K562 (cell line): ENCODE results near the gene UNC93B1. TPM values are rescaled to one million over a fixed set of nuclear protein-coding genes. Genes with fewer than 3 reads are reported as not detected.
A peak's percentile ranks its signal among the peaks of the same experiment; 100 is the strongest.

ENCODE experiments used
- ATAC-seq: fragments of 200-7000 bp; cut with Tn5 transposase; 3 replicates; pipeline ENCODE4 v1.9.1; 2020; ENCODE audit warnings: moderate library complexity
- Bru-seq: library from RNA; stranded (reverse); fragments of 400-500 nt; gene quantifications from one replicate; lab custom pipeline; 2021; lab: Mats Ljungman, UMichigan
- BruChase-seq, 2 experiments: library from RNA; stranded (reverse); fragments of 400-500 nt; gene quantifications; one replicate each; lab custom pipeline; 2021; lab: Mats Ljungman, UMichigan
- BruUV-seq: library from RNA; stranded (reverse); fragments of 400-500 nt; replicated peaks from 2 replicates; lab custom pipeline; 2021; lab: Mats Ljungman, UMichigan
- CTCF ChIA-PET: fragments of 300-600 bp; formaldehyde crosslinking; extraction: SDS; loops from one replicate; lab custom pipeline; 2021; ENCODE audit warnings: low intra/inter-chr PET ratio; lab: Yijun Ruan, JAX
- POLR2A ChIA-PET: fragments of 300-600, 350-650 bp; sonication (Branson Sonifier 250); formaldehyde crosslinking; extraction: SDS; loops from one replicate; lab custom pipeline; 2021; ENCODE audit warnings: antibody characterized with exemption, inconsistent platforms; lab: Yijun Ruan, JAX
- DNase-seq, 4 experiments: peaks; one replicate each; pipeline versions ENCODE4 v3.0.0 to v3.0.0-alpha.2; 2011 to 2018; ENCODE audit warnings: low spot score in 3 of 4, mixed read lengths in 3 of 4; ENCODE audit errors: extremely low read depth in 1 of 4
- FAIRE-seq: peaks from 2 replicates; lab custom pipeline; 2011; peaks lifted over from hg19 to GRCh38; lab: Jason Lieb, UNC
- H2AFZ ChIP-seq: 2 replicates; pipeline ENCODE4 v1.6.0; 2011; ENCODE audit warnings: low read depth, low read length, control low read depth, inconsistent platforms
- H3K27ac ChIP-seq: fragments of 200-600 bp; 3 replicates; pipeline ENCODE4 v1.8.0; 2011; ENCODE audit warnings: low read depth, mild to moderate bottlenecking, control low read depth, inconsistent platforms, low read length, moderate library complexity, mixed read lengths; ENCODE audit errors: extremely low read depth
- H3K27me3 ChIP-seq, 2 experiments: fragments of 300-600 bp in 1 of 2; 2 replicates in 1 of 2; 3 replicates in 1 of 2; pipeline versions ENCODE4 v1.6.0 to v1.8.0; 2011; ENCODE audit warnings: inconsistent platforms in 2 of 2, low read length in 2 of 2, mild to moderate bottlenecking in 1 of 2, mixed read lengths in 1 of 2, moderate library complexity in 1 of 2; ENCODE audit not compliant: control insufficient read depth in 2 of 2, insufficient read depth in 2 of 2
- H3K36me3 ChIP-seq: fragments of 300-600 bp; 3 replicates; pipeline ENCODE4 v1.8.0; 2011; ENCODE audit warnings: mild to moderate bottlenecking, low read length, inconsistent platforms; ENCODE audit not compliant: control insufficient read depth, insufficient read depth
- H3K4me1 ChIP-seq, 2 experiments: fragments of 200-600 bp in 1 of 2; replicated peaks in 1 of 2; 2 replicates in 1 of 2; 3 replicates in 1 of 2; pipeline versions ENCODE4 v1.5.1 to v1.8.0; 2011; ENCODE audit warnings: inconsistent platforms in 2 of 2, low read length in 2 of 2, mild to moderate bottlenecking in 1 of 2, mixed read lengths in 1 of 2, moderate library complexity in 1 of 2; ENCODE audit not compliant: control insufficient read depth in 2 of 2, insufficient read depth in 2 of 2
- H3K4me2 ChIP-seq: 2 replicates; pipeline ENCODE4 v1.6.1; 2011; ENCODE audit warnings: low read length, control low read depth, inconsistent platforms, mixed read lengths; ENCODE audit not compliant: insufficient read depth
- H3K4me3 ChIP-seq: fragments of 200-600 bp; sonication (generic), shearing (Covaris generic); 2 replicates; pipeline ENCODE4 v1.5.1; 2016; ENCODE audit warnings: control low read depth, inconsistent platforms
- H3K79me2 ChIP-seq: fragments of 200-600 bp; 3 replicates; pipeline ENCODE4 v1.8.0; 2011; ENCODE audit warnings: low read length, inconsistent platforms; ENCODE audit not compliant: control insufficient read depth, insufficient read depth
- H3K9ac ChIP-seq, 2 experiments: 2 replicates each; pipeline versions ENCODE4 v1.6.0 to v1.6.1; 2011; ENCODE audit warnings: low read depth in 2 of 2, low read length in 2 of 2, control low read depth in 1 of 2, inconsistent platforms in 1 of 2, mild to moderate bottlenecking in 1 of 2, mixed read lengths in 1 of 2; ENCODE audit not compliant: insufficient read depth in 1 of 2
- H3K9me1 ChIP-seq: one replicate; pipeline ENCODE4 v1.6.0; 2011; ENCODE audit warnings: inconsistent platforms, mild to moderate bottlenecking, low read length, moderate library complexity; ENCODE audit not compliant: control insufficient read depth, insufficient read depth
- H3K9me3 ChIP-seq: replicated peaks from 2 replicates; pipeline ENCODE4 v1.5.1; 2011; ENCODE audit warnings: low read depth, low read length, inconsistent platforms; ENCODE audit not compliant: control insufficient read depth, insufficient read depth
- H4K20me1 ChIP-seq: replicated peaks from 2 replicates; pipeline ENCODE4 v1.6.1; 2011; ENCODE audit warnings: low read length, inconsistent platforms, mixed read lengths; ENCODE audit not compliant: control insufficient read depth, insufficient read depth
- ARID3B ChIP-seq: fragments of 250-450 bp; sonication (Bioruptor Pico); IDR thresholded peaks from 2 replicates; pipeline ENCODE4 v1.4.0; 2020; ENCODE audit warnings: borderline replicate concordance
- CBFB ChIP-seq: sonication (generic); formaldehyde crosslinking; IDR thresholded peaks from 2 replicates; pipeline ENCODE4 v1.4.0; 2020; ENCODE audit warnings: mild to moderate bottlenecking, missing genetic modification reagents
- DACH1 ChIP-seq: fragments of 450-650 bp; IDR thresholded peaks from 2 replicates; pipeline ENCODE4 v1.6.1; 2018; ENCODE audit not compliant: partially characterized antibody
- EP400 ChIP-seq: fragments of 450-650 bp; IDR thresholded peaks from 2 replicates; pipeline ENCODE4 v1.6.1; 2017; ENCODE audit warnings: antibody characterized with exemption, mild to moderate bottlenecking, moderate library complexity
- FUS ChIP-seq: fragments of 200-400 bp; formaldehyde crosslinking; optimal IDR thresholded peaks from 2 replicates; pipeline ENCODE3; 2017; ENCODE audit warnings: low read depth, low read length
- KAT7 ChIP-seq: sonication (generic); formaldehyde crosslinking; IDR thresholded peaks from 2 replicates; pipeline ENCODE4 v1.8.0; 2022; ENCODE audit warnings: missing genetic modification reagents, mild to moderate bottlenecking, borderline replicate concordance
- L3MBTL2 ChIP-seq: fragments of 450-650 bp; IDR thresholded peaks from 2 replicates; pipeline ENCODE4 v1.6.1; 2016; ENCODE audit warnings: mild to moderate bottlenecking, moderate library complexity
- MYC ChIP-seq, 2 experiments: fragments of 250-450 bp in 1 of 2; sonication (Bioruptor Pico) in 1 of 2; IDR thresholded peaks; 2 replicates each; pipeline versions ENCODE4 v1.5.1 to v1.6.1; 2012 to 2021; ENCODE audit warnings: low read depth in 2 of 2, borderline replicate concordance in 1 of 2, improper control_type of control experiment in 1 of 2, low read length in 1 of 2, mild to moderate bottlenecking in 1 of 2, moderate library complexity in 1 of 2
- USF2 ChIP-seq: sonication (generic); formaldehyde crosslinking; IDR thresholded peaks from 2 replicates; pipeline ENCODE4 v1.5.0; 2020; ENCODE audit warnings: missing genetic modification reagents
- WHSC1 ChIP-seq: IDR thresholded peaks from one replicate; pipeline ENCODE4 v1.6.1; 2012; ENCODE audit warnings: low read length, control low read depth, inconsistent platforms
- ZNF764 ChIP-seq: fragments of 250-450 bp; sonication (Bioruptor Pico); IDR thresholded peaks from 2 replicates; pipeline ENCODE4 v1.4.0; 2020; ENCODE audit warnings: low read depth, mild to moderate bottlenecking, moderate library complexity
- WGBS: fragments of 100-300 bp; shearing (Covaris generic); methylation state at CpG from one replicate; pipeline ENCODE4 v1.1.6; 2016; ENCODE audit warnings: low coverage, mixed read lengths; ENCODE audit not compliant: insufficient coverage; ENCODE audit errors: missing lambda C conversion rate; 5-methylcytosine and 5-hydroxymethylcytosine counted together
- in situ Hi-C: fragments of 300-500 bp; cut with MboI; formaldehyde crosslinking; loops from 4 replicates; pipeline ENCODE4 v1.15.0; 2018; ENCODE audit warnings: inconsistent platforms, mixed read lengths
- intact Hi-C: fragments of 100-400 bp; cut with micrococcal nuclease; formaldehyde crosslinking; loops from 2 replicates; pipeline ENCODE4 v1.14.2; 2022
- long read RNA-seq, 3 experiments: library from polyadenylated mRNA in 2 of 3; library from RNA in 1 of 3; unstranded in 2 of 3; stranded (forward) in 1 of 3; transcript quantifications; one replicate each; pipeline ENCODE4 v2.0.0, GENCODE V29; 2019 to 2022
- polyA minus RNA-seq, 3 experiments: library from RNA; depleted of rRNA, polyadenylated mRNA; stranded (reverse); fragments of >200 nt; gene quantifications; 2 replicates each; pipeline ENCODE4 v1.2.3, GENCODE V29; 2011
- polyA plus RNA-seq, 8 experiments: library from polyadenylated mRNA; depleted of rRNA in 4 of 8; stranded (reverse) in 5 of 8; unstranded in 3 of 8; fragments of >200 nt; fragmentation: Nextera tagmentation in 2 of 8; fragmentation: Illumina TruSeq in 1 of 8; extraction: Ambion mirVana in 2 of 8; extraction: Trizol in 1 of 8; gene quantifications; 2 replicates each; pipeline versions ENCODE4 v1.2.1 to v1.2.3, GENCODE V29; 2011 to 2014; ENCODE audit warnings: inconsistent platforms in 1 of 8, missing spikeins in 1 of 8
- total RNA-seq, 7 experiments: library from RNA; depleted of rRNA in 6 of 7; stranded (reverse); fragments of >200 nt in 6 of 7; fragmentation: Illumina TruSeq in 2 of 7; extraction: Trizol in 2 of 7; gene quantifications; 2 replicates each; pipeline versions ENCODE4 v1.2.1 to v1.2.3, GENCODE V29; 2011 to 2021; ENCODE audit warnings: low replicate concordance in 1 of 7

UNC93B1 gene
- 14.0 and 42.4 TPM in 2 replicates for total RNA-seq (2011; cell fraction: chromatin; rRNA removed; ENCODE audit: low replicate concordance)
- 38.0 and 40.8 TPM in 2 replicates for total RNA-seq (2011; cell fraction: nucleolus; rRNA removed)
- 17.3 and 24.9 TPM in 2 replicates for total RNA-seq (2011; cell fraction: nucleoplasm; rRNA removed)
- 10.1 and 12.2 TPM in 2 replicates for total RNA-seq (2014; rRNA removed)
- total RNA-seq (2014; rRNA removed; fragmentation: Illumina TruSeq; extraction: Trizol) = 3.7 and 4.3 TPM in 2 replicates
- total RNA-seq (2015; rRNA removed; fragmentation: Illumina TruSeq; extraction: Trizol) = 2.3 and 3.3 TPM in 2 replicates
- 13.6 and 14.1 TPM in 2 replicates for total RNA-seq (2021)
- polyA plus RNA-seq (2011; rRNA removed) = 8.6 and 10.0 TPM in 2 replicates
- 11.3 and 17.7 TPM in 2 replicates for polyA plus RNA-seq (2011; cell fraction: cytosol; rRNA removed)
- polyA plus RNA-seq (2011; cell fraction: nucleus; rRNA removed) = 30.9 and 40.1 TPM in 2 replicates
- polyA plus RNA-seq (2012) = 6.5 and 9.5 TPM in 2 replicates
- polyA plus RNA-seq (2014; fragmentation: Illumina TruSeq; extraction: Trizol) = 5.1 and 6.5 TPM in 2 replicates
- polyA plus RNA-seq (2014; fragmentation: Nextera tagmentation; extraction: Ambion mirVana) = under 1 TPM; 0.10 to 0.17 TPM
- polyA plus RNA-seq (2014; rRNA removed) = 7.3 and 11.6 TPM in 2 replicates
- polyA minus RNA-seq (2011; rRNA and poly(A)+ RNA removed) = 5.2 and 8.3 TPM in 2 replicates
- polyA minus RNA-seq (2011; cell fraction: cytosol; rRNA and poly(A)+ RNA removed) = 9.3 and 11.6 TPM in 2 replicates
- 12.3 and 12.5 TPM in 2 replicates for polyA minus RNA-seq (2011; cell fraction: nucleus; rRNA and poly(A)+ RNA removed)
- percentile 56 among the genes with signal in this experiment for Bru-seq, nascent RNA
- percentile 39 among the genes with signal in this experiment for BruChase-seq, experiment 1, labeled RNA remaining after a 2-hour chase
- BruChase-seq, experiment 2, labeled RNA remaining after a 6-hour chase = percentile 37 among the genes with signal in this experiment
- long read RNA-seq, experiment 1, transcript UNC93B1-201 (11 exons, 2,316 nt) = major isoform, 29 of 45 reads
- long read RNA-seq, experiment 1, partial matches to known transcripts = 12 of 45 reads
- long read RNA-seq, experiment 1, other reads (novel, unspliced or antisense) = 4 of 45 reads
- long read RNA-seq, experiment 2, transcript UNC93B1-201 (11 exons, 2,316 nt) = major isoform, 5 of 12 reads
- long read RNA-seq, experiment 2, partial matches to known transcripts = 3 of 12 reads
- long read RNA-seq, experiment 2, other reads (novel, unspliced or antisense) = 4 of 12 reads
- long read RNA-seq, experiment 3, partial matches to known transcripts = 1 of 3 reads
- long read RNA-seq, experiment 3, other reads (novel, unspliced or antisense) = 0 of 3 reads

- FAIRE-seq = peak; percentile 88
- H2AFZ ChIP-seq = peak within 1 kb of the TSS; percentile 96
- H3K27me3 ChIP-seq = no peaks in the 10 kb centered on the region
- in situ Hi-C loops = no loop called here
- WGBS = 7% methylated on average over 18 of the region's 64 CpGs
- H3K9me3 ChIP-seq = no peaks in the 10 kb centered on the region
- ATAC-seq = peak; percentile 96
- H3K4me3 ChIP-seq = peak within 1 kb of the TSS; percentile 57
- peak within 1 kb of the TSS; percentile 58 for H3K27ac ChIP-seq
- peak within 1 kb of the TSS; percentile 67 to 93 for H3K9ac ChIP-seq
- peak; percentile 89 to 96 (median 92) for DNase-seq
- H4K20me1 ChIP-seq = no peaks in the 10 kb centered on the region
- H3K4me1 ChIP-seq = peaks cover 12 to 54% of the 10 kb centered on the region in 2 experiments
- peak within 1 kb of the TSS; percentile 75 for H3K4me2 ChIP-seq
- ChIA-PET POLR2A (no interaction called here), CTCF (no interaction called here)
- H3K79me2 ChIP-seq = no peaks in the 10 kb centered on the region
- intact Hi-C loops = no loop called here
- H3K36me3 ChIP-seq = 0 out of 3 replicates have a peak, but pooled peaks cover 2% of the 10 kb centered on the region
- no peaks in the 10 kb centered on the region for H3K9me1 ChIP-seq
- no TSS peak for BruUV-seq
- TF ChIP-seq CBFB (CRISPR knock-in tag) (no peak; the same call in 1 of the 2 replicates), WHSC1 (no peak), USF2 (CRISPR knock-in tag) (peak; percentile 69), L3MBTL2 (peak; percentile 69), DACH1 (no peak), KAT7 (CRISPR knock-in tag) (peak; percentile 52; the same call in 1 of the 2 replicates), EP400 (peak; percentile 68), FUS (peak; percentile 58), ZNF764 (CRISPR knock-in tag) (peak; percentile 65; the same call in 1 of the 2 replicates), ARID3B (no peak), MYC (IDR thresholded peaks at IDR 0.05; ENCODE audit: low read depth, low read length) (peak; percentile 92), MYC (CRISPR knock-in tag; IDR thresholded peaks at IDR 0.05; ENCODE audit: borderline replicate concordance, low read depth) (0 out of 2 replicates have a peak, but pooled peaks have one; percentile 56)
These were observed at the start of gene UNC93B1 for GRCh38 chr11:68003846-68004550. Gene UNC93B1 (minus strand): TSS chr11:68004097. CDS start chr11:68004043, 54 bp downstream.
